ENCODE data around the gene TMIGD3. TPM values are rescaled to one million over a fixed set of nuclear protein-coding genes. Genes with fewer than 3 reads are reported as not detected.

Gene TMIGD3
- total RNA-seq, 1 donor from 2014 or later: not detected

GRCh38 chr1:111505641-111506119 is 2.2 kb upstream of the TMIGD3 start:
- H3K4me3 ChIP-seq (ENCODE audit: low read depth, low read length): no peak overlapping the region
- H3K27me3 ChIP-seq (ENCODE audit: control insufficient read depth, insufficient read depth, low read length): no peaks in the 10 kb centered on the region
- TF ChIP-seq CTCF (IDR thresholded peaks at IDR 0.05; ENCODE audit: insufficient read depth, low read length, severe bottlenecking): no peak
- DNase-seq (ENCODE audit: low read depth): no peak
- H3K36me3 ChIP-seq (ENCODE audit: control insufficient read depth, insufficient read depth, low read length): no peaks in the 10 kb centered on the region
- no peak for FAIRE-seq

- TF ChIP-seq CTCF (IDR thresholded peaks at IDR 0.05; ENCODE audit: insufficient read depth, low read length, severe bottlenecking): no peak
- FAIRE-seq (no peak), DNase-seq (ENCODE audit: low read depth) (no peak)
- Histone ChIP-seq H3K4me3 (ENCODE audit: low read depth, low read length) (no peak overlapping the region), H3K36me3 (ENCODE audit: control insufficient read depth, insufficient read depth, low read length) (no peaks in the 10 kb centered on the region), H3K27me3 (ENCODE audit: control insufficient read depth, insufficient read depth, low read length) (no peaks in the 10 kb centered on the region)
Observed at GRCh38 chr1:111504097-111504496, 664 bp upstream of the TMIGD3 start.

GRCh38 chr1:111501645-111502044 is 1.8 kb downstream of the TMIGD3 start:
- no peak for TF ChIP-seq CTCF (IDR thresholded peaks at IDR 0.05; ENCODE audit: insufficient read depth, low read length, severe bottlenecking)
- H3K4me3 ChIP-seq (ENCODE audit: low read depth, low read length): no peak overlapping the region
- FAIRE-seq: no peak

GRCh38 chr1:111499026-111499785 is 4.2 kb downstream of the TMIGD3 start:
- Histone ChIP-seq H3K4me3 (ENCODE audit: low read depth, low read length) (no peak overlapping the region), H3K27me3 (ENCODE audit: control insufficient read depth, insufficient read depth, low read length) (no peaks in the 10 kb centered on the region), H3K36me3 (ENCODE audit: control insufficient read depth, insufficient read depth, low read length) (no peaks in the 10 kb centered on the region)
- DNase-seq (ENCODE audit: low read depth): peak; percentile 18
- FAIRE-seq: no peak
- no peak for TF ChIP-seq CTCF (IDR thresholded peaks at IDR 0.05; ENCODE audit: insufficient read depth, low read length, severe bottlenecking)

More at GRCh38 chr1:111501645-111502044, 1.8 kb downstream of the TMIGD3 start:
- no peak for DNase-seq (ENCODE audit: low read depth)
- Histone ChIP-seq H3K27me3 (ENCODE audit: control insufficient read depth, insufficient read depth, low read length) (no peaks in the 10 kb centered on the region), H3K36me3 (ENCODE audit: control insufficient read depth, insufficient read depth, low read length) (no peaks in the 10 kb centered on the region)

GRCh38 chr1:111497592-111497991 is 5.8 kb downstream of the TMIGD3 start:
- H3K36me3 ChIP-seq (ENCODE audit: control insufficient read depth, insufficient read depth, low read length): no peaks in the 10 kb centered on the region
- no peaks in the 10 kb centered on the region for H3K27me3 ChIP-seq (ENCODE audit: control insufficient read depth, insufficient read depth, low read length)
- no peak for FAIRE-seq
- no peak for TF ChIP-seq CTCF (IDR thresholded peaks at IDR 0.05; ENCODE audit: insufficient read depth, low read length, severe bottlenecking)
- no peak for DNase-seq (ENCODE audit: low read depth)
- H3K4me3 ChIP-seq (ENCODE audit: low read depth, low read length): no peak overlapping the region
